ENCODE measurements around the gene TMCO1. TPM values are rescaled to one million over a fixed set of nuclear protein-coding genes. Genes with fewer than 3 reads are reported as not detected.
"Not testable (repeated sequence)": the region's sequence is repeated elsewhere in the genome, so short reads cannot be mapped to it uniquely, and the experiment has no call there.

Gene TMCO1
- total and polyA plus RNA-seq, 12 donors = 22.6 to 75.2 (median 48.4) TPM

- no peaks in the 10 kb centered on the region for H3K4me1 ChIP-seq
- intact Hi-C loops (cut with DNase I) = no loop called here
- TF ChIP-seq CTCF (IDR thresholded peaks at IDR 0.05) = no peak
- ATAC-seq (no peak), DNase-seq (no peak)
- H3K9me3 ChIP-seq = no peaks in the 10 kb centered on the region
- no peak overlapping the region for H3K27ac ChIP-seq
- H3K4me3 ChIP-seq = no peak overlapping the region
- H3K27me3 ChIP-seq = peaks cover 0 to 11% (median 0%) of the 10 kb centered on the region in 7 donors
- WGBS, 2 donors = 96 to 98% methylated on average over 5 of the region's 5 CpGs
- no peaks in the 10 kb centered on the region for H3K36me3 ChIP-seq
Observed at GRCh38 chr1:165712764-165713163, 55.9 kb downstream of the TMCO1 start.

GRCh38 chr1:165707984-165708706, 60.5 kb downstream of the TMCO1 start:
- TF ChIP-seq CTCF (IDR thresholded peaks at IDR 0.05) = no peak
- no peak overlapping the region for H3K4me3 ChIP-seq
- peaks cover 0 to 18% (median 0%) of the 10 kb centered on the region in 7 donors for H3K27me3 ChIP-seq
- no peak overlapping the region for H3K27ac ChIP-seq
- intact Hi-C loops (cut with DNase I) = no loop called here
- H3K36me3 ChIP-seq = no peaks in the 10 kb centered on the region
- H3K4me1 ChIP-seq = no peaks in the 10 kb centered on the region
- no peak for DNase-seq
- 77 to 81% methylated on average over 11 of the region's 11 CpGs for WGBS, 2 donors
- ATAC-seq = no peak
- H3K9me3 ChIP-seq = no peaks in the 10 kb centered on the region

DNA sequence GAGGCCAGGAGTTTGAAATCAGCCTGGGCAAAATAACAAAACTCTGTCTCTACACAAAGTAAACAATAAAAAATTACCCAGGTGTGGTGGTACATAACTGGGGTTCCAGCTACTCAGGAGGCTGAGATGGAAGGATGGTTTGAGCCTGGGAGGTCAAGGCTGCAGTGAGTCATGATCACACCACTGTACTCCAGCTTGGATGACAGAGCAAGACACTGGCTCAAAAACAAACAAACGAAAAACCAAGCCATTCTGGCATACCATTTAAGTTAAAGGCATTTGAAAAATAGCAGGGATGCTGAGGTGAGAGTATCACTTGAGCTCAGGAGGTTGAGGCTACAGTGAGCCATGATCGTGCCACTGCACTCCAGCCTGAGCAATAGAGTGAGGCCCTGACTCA, 65.0 kb downstream of the TMCO1 start:
- intact Hi-C loops (cut with DNase I) = no loop called here
- peaks cover 0 to 8% (median 3%) of the 10 kb centered on the region in 9 donors for H3K4me1 ChIP-seq
- H3K36me3 ChIP-seq = no peaks in the 10 kb centered on the region
- H3K27ac ChIP-seq = no peak overlapping the region
- peaks cover 0 to 13% (median 0%) of the 10 kb centered on the region in 7 donors for H3K27me3 ChIP-seq
- no peak overlapping the region for H3K4me3 ChIP-seq
- ATAC-seq (no peak), DNase-seq (no peak)
- 82 to 88% methylated on average over 2 of the region's 2 CpGs for WGBS, 2 donors
- TF ChIP-seq CTCF (IDR thresholded peaks at IDR 0.05) = no peak
- H3K9me3 ChIP-seq = no peaks in the 10 kb centered on the region

- WGBS, 2 donors = 88% methylated on average over 7 of the region's 7 CpGs
- Histone ChIP-seq H3K27me3 (peaks cover 0 to 12% (median 0%) of the 10 kb centered on the region in 7 donors), H3K4me1 (peaks cover 4 to 15% (median 12%) of the 10 kb centered on the region in 9 donors)
- DNase-seq; ATAC-seq; H3K4me3 ChIP-seq; H3K36me3 ChIP-seq; H3K9me3 ChIP-seq; intact Hi-C loops (cut with DNase I); H3K27ac ChIP-seq: not testable (repeated sequence)
Observed at GRCh38 chr1:165701922-165702321, 66.7 kb downstream of the TMCO1 start.

GRCh38 chr1:165699577-165699976, 69.1 kb downstream of the TMCO1 start:
- Histone ChIP-seq H3K27me3 (no peaks in the 10 kb centered on the region), H3K36me3 (peaks cover 0 to 2% (median 0%) of the 10 kb centered on the region in 9 donors), H3K27ac (no peak overlapping the region), H3K9me3 (no peaks in the 10 kb centered on the region), H3K4me3 (no peak overlapping the region), H3K4me1 (peaks cover 4 to 39% (median 22%) of the 10 kb centered on the region in 9 donors)
- TF ChIP-seq CTCF (IDR thresholded peaks at IDR 0.05) = no peak
- 79 to 96% methylated on average over 3 of the region's 3 CpGs for WGBS, 2 donors
- ATAC-seq = no peak
- no peak for DNase-seq
- intact Hi-C loops (cut with DNase I) = loop anchor here in 7 of 10 donors (2.0 to 10.0 kb wide), 7 partner anchors 67 to 325 kb away; partner anchors contain the start of gene MGST3 (in 4 of the 7)

All from heart right ventricle (tissue), 16 donors.